GM21528 (cell line): ENCODE results near the gene ZP4.
A peak's percentile ranks its signal among the peaks of the same experiment; 100 is the strongest.
"Not testable (repeated sequence)": the region's sequence is repeated elsewhere in the genome, so short reads cannot be mapped to it uniquely, and the experiment has no call there.

Experiments used
- ATAC-seq: cut with Tn5 transposase; IDR thresholded peaks from one replicate; pipeline ENCODE4 v1.9.1; 2021; ENCODE audit warnings: mild to moderate bottlenecking, moderate library complexity; ENCODE audit not compliant: unreplicated experiment, low FRiP score

ZP4 gene

DNA sequence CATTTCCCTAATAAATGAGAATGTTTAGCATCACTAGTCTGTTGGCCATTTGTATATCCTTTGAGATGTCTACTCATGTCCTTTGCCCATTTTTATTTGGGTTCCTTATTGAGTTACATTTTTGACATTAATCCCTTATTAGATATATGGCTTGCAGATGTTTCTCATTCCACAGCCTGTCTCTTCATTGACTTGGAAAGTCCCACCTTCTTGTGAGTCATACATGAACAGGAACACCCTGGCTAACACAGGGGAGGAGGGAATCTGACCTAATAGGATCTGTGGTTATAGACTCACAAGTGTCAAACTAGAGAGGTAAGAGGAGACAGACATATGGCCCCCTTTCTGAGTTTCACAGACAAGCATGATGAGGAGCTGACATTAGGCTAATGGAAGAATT, 11.5 kb downstream of the ZP4 start:
- no peak for ATAC-seq

DNA sequence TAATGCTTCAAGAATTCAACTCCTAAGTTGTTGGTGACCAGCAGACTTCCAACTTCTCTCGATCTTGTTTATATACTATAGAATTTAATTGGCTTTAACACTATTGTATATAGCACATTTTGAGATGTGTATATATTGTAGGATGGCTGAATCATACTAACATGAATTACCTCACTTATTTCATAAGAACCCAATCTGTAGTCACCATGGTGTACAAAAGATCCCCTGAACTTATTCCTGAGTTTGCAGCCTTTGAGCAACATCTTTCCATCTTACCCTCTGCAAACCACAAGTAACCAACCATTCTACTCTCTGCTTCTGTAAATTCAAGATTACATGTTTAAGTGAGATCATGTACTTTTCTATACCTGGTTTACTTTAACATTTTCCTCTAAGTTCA, 12.3 kb downstream of the ZP4 start:
- no peak for ATAC-seq

DNA sequence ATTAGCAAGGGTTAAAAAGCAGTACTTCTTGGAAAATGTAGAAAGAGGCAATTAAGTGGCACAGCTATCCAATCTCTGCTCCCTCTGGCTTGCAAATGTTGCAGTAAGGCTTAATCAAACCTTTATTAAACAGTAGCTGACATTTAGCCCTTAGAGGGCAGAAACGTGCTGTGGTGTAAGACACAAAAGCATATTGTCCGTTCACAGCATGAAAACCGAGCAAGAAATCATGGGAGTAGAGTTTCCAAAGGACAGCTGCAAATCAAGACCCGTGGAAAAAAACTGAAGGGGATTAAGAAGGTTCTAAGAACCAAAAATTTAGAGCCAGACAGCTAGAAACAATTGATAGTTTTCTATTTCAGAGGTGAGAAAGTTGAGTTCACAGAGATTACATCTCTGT, 13.1 kb downstream of the ZP4 start:
- ATAC-seq = no peak

DNA sequence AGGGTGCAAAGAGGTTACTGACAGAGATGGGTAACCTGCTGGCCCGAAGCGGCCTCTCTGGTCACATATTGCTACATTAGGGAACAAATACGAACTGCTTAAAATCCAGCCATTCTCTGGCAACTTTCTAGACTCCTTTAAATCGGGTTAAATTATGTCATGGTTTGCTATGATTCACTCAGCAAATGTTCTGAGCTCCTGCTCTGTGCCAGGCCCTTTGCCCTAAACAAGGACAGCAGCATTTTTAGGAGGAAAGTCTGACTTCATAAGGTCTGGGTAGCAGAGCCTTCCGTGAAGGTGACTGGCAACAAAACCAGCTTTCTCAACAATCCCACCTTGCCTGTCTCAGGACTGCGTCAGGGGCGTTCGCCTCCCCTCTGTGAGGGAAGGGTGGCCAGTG, 15.4 kb downstream of the ZP4 start:
- ATAC-seq = no peak

DNA sequence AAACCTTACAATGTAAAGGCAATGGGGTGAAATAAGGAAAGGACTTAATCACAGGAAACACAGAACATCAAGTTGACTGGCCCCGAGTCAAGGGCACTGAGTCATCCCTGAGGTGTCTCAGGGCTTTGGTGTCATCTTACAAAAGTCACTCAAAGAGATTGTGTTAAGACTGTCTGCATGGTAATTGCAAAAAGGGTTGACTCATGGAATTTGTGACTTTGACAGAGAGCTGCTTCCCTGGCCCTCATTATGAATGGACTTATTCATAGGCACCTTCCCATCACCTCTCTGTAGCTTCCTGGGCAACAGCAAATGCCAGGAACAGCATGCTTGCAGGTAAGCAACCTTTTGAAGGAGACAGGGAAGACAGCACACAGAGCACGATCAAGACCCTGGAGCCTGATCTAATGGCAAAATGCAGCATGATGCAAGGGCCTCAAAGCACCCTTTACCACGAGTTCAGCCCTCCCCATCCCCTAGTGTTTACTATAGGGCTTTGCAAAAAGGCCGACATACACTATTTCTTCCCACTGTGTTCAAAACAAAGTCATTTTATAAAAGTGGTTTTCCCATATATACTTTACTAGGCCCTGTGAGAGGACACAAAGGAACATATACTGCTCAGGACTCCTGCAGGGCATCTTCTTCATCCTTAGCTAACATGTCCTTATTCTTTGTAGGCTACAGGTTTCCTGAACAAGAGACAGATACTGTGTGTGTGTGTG, 17.1 kb downstream of the ZP4 start:
- no peak for ATAC-seq

DNA sequence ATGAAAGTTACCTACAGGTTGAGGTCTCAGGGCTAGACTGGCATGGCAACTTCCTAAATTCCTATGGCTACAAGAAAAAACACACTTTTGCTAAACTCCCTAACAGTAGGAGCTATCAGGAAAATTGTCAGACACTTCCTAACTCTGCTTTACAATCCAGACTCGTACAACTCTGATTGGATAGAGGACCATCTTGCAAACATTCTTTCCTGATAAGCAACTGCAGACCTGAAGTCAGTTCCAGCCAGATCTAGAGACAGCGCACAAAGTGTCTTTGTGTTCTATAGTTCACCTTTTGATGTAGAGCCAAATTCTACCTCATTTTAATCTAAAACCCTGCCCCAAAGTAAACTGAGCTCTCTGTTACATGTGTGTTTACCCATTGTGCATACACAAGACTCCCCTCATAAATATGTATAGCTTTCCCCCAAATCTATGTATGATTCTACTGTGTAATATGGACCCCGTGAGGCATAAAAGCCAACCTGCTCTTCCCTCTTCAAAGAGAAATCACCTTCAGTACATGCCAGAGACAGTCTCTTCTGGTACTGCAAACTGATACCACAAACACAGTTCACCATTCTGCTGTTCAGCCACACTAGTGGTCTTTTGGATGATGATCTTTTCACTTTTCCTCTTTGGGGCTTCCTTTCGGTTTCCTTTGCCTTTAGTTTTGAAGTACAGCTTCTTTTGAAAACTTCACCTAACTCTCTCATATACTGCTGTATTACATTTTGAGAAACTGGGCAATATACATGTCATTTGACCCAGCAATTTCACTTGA, 21.7 kb downstream of the ZP4 start:
- no peak for ATAC-seq

DNA sequence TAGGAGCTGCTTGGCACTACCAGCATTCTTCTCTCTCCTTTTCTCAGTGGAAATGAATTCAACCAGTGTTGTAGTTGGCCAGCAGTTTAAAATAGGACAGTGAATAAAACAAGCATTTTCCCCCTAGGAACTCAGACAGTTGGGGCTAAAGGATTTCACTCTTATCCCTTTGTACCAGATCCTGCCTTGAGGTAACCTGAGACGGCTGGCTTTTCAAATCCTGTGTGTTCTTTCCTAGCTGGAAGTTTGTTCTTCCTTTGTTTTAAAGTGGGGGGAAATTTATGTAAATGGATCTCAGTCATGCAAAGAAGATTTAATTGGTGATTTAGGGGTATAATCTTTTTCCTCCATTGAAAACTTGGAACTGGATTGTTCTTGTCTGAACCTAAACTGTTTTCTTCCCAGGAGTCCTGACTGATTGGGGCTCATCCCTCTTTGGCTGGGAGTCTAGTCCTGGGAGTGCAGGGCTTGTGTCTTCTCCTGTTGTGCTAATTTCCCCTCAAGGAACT, 23.3 kb downstream of the ZP4 start:
- ATAC-seq = no peak

DNA sequence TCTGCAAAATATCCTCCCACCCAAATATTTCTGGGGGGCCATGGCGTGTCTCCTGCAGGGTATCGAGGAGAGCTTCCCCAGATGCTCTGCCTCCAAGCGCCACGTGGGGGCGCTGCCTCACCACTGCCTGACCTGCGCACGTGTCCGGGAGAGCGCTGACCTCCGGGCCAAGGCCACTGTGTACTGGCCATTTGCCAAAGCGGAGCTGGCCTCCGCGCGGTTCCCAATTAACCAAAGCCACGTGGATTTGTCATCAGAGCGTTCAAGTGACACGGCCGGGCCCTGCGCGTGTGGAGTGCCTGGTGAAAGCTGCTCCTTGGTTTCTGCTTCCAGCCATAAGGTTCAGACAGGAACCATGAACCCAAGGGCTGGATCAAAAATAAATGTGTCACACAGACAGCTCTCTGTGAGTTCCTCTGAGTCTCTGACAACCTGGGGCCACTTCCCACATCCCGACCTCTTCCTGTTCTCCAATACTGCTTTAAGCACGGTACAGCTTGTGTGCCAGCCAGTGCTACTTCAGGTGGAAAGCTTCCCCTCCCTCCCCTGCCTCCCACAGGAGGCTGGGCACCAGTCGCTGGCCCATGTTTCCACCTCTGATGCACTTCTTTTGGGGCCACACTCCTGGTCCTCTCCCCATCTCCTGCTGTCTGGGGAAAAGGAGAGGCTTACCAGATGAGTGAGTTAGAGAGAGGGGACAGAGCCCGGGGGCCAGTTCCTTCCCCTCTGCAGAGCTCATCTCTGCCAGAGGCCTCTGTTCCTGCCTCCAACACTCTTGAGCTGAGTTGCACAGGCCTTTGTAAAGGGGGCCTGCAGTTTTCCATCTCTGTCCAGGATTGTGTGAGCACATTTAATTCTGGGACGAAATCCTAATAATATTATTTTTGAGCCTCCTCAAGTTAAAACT, 26.1 kb downstream of the ZP4 start:
- peak; percentile 58 for ATAC-seq

DNA sequence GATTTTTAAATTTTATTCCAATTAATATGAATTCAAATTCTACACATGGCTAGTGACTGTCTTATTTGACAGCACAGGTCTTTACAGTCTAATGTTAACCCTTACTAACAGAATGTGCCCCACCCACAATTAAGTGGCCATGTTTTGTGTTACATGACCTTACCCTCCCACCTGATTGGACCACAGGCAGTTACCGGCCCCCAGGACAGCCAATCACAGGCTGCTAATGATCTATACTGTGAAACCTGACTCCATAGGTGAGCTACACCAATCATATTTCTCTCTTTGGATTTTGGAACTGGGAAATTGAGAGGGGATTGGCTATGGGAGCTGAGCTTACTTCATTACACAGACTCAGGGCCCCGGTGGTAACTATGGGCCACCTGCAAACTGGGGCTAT, 27.5 kb downstream of the ZP4 start:
- ATAC-seq = no peak

DNA sequence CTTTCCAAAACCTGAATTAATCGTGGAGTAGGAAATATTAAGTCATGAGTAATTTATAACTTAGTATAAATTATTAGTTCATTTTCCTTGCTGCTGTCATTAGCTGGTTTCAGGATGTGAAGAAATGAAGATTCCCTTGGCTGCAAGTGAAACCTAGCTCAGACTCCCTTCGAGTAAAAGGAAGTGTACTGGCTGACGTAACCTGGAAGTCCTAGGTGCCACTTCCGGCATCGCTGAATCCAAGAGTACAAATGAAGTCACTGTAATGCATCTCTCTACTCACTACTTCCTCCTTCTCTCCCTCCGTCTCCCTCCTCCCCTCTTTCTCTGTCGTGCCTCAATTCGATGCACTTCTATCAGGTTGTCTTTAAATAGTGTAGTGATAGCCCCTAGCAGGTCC, 28.8 kb downstream of the ZP4 start:
- ATAC-seq = no peak

DNA sequence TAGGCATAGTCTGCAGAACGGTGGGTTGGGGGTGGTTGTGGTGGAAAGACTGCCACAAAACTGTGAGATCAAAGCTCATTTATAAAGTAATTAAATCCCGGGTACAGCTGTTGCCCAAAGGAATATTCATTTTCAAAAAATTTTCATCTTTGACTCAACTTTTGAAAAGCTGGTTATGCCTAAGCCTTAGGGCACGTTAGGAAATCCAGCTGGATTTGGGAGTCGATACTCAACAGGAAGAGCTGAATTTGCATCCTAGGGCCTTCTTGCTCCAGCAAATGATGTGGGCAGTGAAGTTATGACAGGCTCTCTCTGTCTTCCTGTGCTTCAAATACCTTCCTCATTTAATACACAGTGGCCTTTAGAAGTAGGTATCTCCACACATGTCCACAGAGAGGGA, 31.7 kb downstream of the ZP4 start:
- ATAC-seq = no peak

DNA sequence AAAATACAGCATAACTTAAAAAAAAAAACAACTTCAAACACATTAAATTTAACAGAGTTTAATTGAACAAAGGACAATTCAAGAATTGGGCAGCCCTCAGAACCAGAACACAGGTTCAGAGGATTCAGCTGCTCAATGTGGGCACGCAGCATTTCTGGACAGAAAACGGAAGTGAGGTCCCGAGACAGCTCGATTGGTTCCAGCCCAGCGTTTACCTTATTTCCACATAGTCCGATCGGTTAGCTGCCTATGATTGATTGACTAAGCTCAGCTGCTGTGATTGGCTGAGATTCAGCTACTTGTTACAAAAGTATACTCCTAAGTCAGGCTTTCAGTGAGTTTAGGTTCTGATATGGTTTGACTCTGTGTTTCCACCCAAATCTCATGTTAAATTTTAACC, 33.3 kb downstream of the ZP4 start:
- ATAC-seq = no peak

DNA sequence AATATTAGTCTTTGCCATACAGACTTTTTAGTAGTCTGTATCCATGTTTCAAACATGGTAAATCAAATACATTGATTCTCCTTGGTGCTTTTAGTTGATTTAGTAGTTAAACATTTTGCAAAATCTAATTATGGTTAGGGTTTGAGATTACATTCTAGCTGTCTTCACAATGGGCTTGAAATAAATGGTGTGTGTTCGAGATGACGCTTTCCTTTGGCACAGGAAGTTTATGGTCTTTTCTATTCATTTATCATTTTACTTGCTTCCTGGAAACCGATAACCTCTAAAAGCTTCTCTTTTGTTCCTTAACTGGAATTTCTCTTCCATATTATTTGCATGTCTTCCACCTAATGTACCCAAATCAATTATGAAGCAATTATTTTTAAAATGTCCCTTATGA, 38.4 kb downstream of the ZP4 start:
- ATAC-seq = no peak

DNA sequence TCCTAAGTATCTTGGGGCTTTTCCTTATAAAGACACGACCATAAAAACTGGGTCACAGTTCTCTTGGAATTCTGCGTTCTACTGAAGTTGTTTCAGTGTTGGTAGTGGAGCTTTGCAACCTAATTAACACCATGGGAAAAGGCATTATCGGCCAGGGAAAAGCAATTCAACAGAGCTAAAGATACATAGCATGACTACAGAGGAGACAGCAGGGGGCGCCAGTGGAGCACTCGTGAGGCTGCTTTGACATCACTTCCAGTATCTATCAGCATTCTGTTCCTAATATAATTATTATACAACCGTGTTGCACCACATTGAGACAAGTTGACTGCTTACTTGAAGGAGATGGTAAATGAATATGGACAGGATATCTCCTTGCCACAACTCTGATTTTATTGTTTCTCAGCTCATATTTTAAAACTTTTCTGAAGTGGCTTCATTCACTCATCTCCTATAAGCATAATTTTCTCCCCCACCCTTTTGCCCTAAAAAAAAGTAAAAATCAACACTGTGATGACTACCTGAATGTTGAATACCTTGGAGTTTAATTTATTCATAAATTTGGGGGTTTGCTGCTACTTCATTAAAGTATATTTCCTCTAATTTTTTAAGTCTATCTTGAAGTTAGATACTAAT, 39.4 kb downstream of the ZP4 start:
- no peak for ATAC-seq

DNA sequence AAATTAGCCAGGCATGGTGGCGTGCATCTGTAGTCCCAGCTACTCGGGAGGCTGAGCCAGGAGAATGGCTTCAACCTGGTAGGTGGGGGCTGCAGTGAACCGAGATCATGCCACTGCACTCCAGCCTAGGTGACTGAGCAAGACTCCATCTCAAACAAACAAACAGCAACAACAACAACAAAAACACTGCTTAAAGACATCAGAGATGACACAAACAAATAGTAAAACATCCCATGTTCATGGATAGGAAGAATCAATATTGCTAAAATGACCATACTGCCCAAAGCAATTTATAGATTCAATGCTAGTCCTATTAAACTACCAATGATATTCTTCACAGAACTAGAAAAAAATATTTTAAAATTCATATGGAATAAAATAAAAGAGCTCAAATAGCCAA, 47.2 kb downstream of the ZP4 start:
- ATAC-seq = not testable (repeated sequence)

DNA sequence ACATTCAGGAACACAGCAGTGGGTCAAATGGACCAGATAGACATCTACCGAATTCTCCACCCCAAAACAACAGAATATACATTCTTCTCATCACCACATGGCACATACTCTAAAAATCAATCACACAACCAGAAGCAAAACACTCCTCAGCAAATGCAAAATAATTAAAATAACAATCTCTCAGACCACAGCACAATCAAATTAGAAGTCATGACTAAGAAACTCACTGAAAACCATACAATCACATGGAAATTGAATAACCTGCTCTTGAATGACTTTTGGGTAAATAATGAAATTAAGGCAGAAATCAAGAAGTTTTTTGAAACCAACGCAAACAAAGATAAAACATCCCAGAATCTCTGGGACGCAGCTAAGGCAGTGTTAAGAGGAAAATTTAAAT, 49.2 kb downstream of the ZP4 start:
- no peak for ATAC-seq

DNA sequence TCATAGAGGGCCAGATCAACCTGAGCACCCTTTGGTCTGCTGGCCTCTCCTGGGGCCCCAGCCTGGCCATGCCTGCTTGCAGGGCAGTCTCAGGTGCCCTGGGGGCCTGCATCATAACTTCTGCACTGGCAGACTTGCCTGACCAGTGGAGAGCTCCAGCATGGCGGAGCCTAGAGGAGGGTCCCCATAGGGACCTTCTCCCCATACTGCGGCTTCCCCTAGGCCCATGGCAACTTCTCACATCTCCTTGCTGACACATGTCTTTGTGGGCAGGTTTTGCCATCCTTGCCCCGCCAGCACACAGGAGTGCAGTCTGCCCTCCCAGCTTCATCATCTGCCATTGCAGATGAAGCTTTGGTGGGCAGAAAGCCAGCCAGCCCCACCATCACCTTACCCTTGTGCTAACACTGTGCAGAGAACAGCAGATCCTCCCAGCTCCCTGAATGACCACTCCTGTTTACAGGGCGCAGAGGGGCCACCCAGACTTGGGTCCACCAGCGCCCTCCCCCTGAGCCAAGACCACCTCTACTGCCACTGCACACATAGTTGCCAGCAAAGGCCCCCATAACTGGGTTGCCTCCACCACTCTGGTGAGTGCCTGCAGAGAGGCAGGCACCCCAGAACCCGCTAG, 51.7 kb downstream of the ZP4 start:
- ATAC-seq = no peak

DNA sequence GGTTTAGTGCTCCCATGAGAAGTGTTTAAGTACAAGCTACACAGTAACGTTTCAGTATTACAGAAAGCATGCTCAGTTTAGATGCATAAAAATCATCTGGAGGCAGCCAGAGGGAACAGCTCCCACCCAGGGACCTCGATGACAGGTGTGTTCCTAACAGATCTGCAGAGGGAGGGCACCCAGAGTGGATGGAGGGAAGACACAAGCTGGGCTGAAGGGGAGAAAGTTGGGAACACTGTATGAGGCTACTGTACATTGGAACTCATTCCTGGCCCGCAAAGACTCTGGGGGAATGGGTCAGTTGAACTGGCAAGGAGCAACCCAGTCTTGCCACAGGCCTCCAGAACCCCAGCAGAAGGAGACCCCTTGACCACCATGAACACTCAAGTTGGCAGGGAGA, 52.4 kb downstream of the ZP4 start:
- no peak for ATAC-seq

DNA sequence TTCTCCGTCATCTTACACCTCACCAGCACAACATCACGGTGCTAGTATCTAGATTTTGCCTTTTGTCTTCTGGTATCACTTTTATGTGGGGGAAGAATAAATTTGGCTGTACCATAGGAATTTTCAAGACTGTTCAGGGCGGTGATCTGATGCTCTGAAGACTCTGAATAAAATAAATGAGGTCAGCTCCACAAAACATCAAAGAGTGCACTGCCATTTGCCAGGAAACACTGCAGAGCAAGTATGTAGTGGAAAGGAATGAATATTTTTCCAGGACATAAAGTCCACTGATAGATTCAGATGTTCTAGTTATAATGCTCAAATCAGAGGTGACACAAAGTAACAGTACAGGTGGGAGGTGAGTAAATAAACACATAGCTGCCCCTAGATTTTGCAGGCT, 56.3 kb downstream of the ZP4 start:
- ATAC-seq = no peak

DNA sequence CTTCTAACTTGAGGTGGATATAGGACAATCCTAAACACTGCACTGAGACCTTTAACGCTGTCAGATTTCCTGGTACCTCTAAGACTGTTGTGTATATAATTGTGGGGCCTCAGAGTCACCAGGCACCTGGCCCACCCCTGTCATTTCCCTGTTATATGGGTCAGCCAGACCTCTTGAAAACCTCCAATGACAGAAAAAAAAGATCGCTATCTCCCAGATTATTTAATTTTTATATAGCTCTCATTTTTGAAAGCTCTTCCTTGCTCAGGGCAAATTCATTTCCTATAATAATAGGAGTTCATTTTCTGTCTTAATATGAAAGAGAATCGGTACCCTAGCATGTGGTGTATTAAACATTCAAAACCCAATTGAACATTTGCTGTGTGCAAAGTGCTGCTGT, 56.7 kb downstream of the ZP4 start:
- no peak for ATAC-seq
